ENCODE results near the gene FAM120A. TPM values are rescaled to one million over a fixed set of nuclear protein-coding genes. Genes with fewer than 3 reads are reported as not detected.

FAM120A gene
- total and polyA plus RNA-seq, 9 of the 15 experiments (the other 6 are each of a cell fraction or from before 2014, with no cell fraction given): 8.7 to 71.0 (median 42.2) TPM

GRCh38 chr9:93451849-93452709, 594 bp downstream of the FAM120A start (continued):
- TF ChIP-seq, protein P1, sequence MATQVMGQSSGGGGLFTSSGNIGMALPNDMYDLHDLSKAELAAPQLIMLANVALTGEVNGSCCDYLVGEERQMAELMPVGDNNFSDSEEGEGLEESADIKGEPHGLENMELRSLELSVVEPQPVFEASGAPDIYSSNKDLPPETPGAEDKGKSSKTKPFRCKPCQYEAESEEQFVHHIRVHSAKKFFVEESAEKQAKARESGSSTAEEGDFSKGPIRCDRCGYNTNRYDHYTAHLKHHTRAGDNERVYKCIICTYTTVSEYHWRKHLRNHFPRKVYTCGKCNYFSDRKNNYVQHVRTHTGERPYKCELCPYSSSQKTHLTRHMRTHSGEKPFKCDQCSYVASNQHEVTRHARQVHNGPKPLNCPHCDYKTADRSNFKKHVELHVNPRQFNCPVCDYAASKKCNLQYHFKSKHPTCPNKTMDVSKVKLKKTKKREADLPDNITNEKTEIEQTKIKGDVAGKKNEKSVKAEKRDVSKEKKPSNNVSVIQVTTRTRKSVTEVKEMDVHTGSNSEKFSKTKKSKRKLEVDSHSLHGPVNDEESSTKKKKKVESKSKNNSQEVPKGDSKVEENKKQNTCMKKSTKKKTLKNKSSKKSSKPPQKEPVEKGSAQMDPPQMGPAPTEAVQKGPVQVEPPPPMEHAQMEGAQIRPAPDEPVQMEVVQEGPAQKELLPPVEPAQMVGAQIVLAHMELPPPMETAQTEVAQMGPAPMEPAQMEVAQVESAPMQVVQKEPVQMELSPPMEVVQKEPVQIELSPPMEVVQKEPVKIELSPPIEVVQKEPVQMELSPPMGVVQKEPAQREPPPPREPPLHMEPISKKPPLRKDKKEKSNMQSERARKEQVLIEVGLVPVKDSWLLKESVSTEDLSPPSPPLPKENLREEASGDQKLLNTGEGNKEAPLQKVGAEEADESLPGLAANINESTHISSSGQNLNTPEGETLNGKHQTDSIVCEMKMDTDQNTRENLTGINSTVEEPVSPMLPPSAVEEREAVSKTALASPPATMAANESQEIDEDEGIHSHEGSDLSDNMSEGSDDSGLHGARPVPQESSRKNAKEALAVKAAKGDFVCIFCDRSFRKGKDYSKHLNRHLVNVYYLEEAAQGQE (IDR thresholded peaks at IDR 0.05; ENCODE audit: borderline replicate concordance): no peak
- TF ChIP-seq, protein P1 (CRISPR knock-in tag; IDR thresholded peaks at IDR 0.05; ENCODE audit: low read depth): no peak
- TF ChIP-seq HLTF (IDR thresholded peaks at IDR 0.05) (no peak), POLR2B (IDR thresholded peaks at IDR 0.05; ENCODE audit: low read depth, partially characterized antibody) (no peak), PCBP2 (IDR thresholded peaks at IDR 0.05; ENCODE audit: low read depth, low read length, poor library complexity, severe bottlenecking) (no peak), KAT7 (CRISPR knock-in tag; IDR thresholded peaks at IDR 0.05; ENCODE audit: borderline replicate concordance) (no peak), TEAD2 (tag; IDR thresholded peaks at IDR 0.05) (no peak), SMAD3 (CRISPR knock-in tag; conservative IDR thresholded peaks at IDR 0.05) (no peak), SRSF3 (IDR thresholded peaks at IDR 0.05; ENCODE audit: insufficient read depth, low read length) (0 out of 2 replicates have a peak, but pooled peaks have one; percentile 32), CREBBP (IDR thresholded peaks at IDR 0.05; ENCODE audit: low read depth, low read length) (no peak), RBFOX2 (IDR thresholded peaks at IDR 0.05; ENCODE audit: low read depth, low read length) (peak; percentile 75), FOS (IDR thresholded peaks at IDR 0.05; ENCODE audit: extremely low read depth, insufficient read length) (no peak), ZNF79 (CRISPR knock-in tag; IDR thresholded peaks at IDR 0.05; ENCODE audit: low read depth) (no peak), JUN (IDR thresholded peaks at IDR 0.05; ENCODE audit: borderline replicate concordance, low read depth, low read length) (no peak), JUN (CRISPR knock-in tag; IDR thresholded peaks at IDR 0.05; ENCODE audit: borderline replicate concordance) (0 out of 2 replicates have a peak, but pooled peaks have one; percentile 55), ZNF764 (CRISPR knock-in tag; IDR thresholded peaks at IDR 0.05; ENCODE audit: low read depth) (no peak), SNAPC5 (CRISPR knock-in tag; IDR thresholded peaks at IDR 0.05) (no peak), RBBP5 (IDR thresholded peaks at IDR 0.05; ENCODE audit: borderline replicate concordance, insufficient read depth, low read length, poor library complexity, severe bottlenecking) (peak; percentile 82), ELF4 (CRISPR knock-in tag; IDR thresholded peaks at IDR 0.05) (no peak), RBM17 (IDR thresholded peaks at IDR 0.05; ENCODE audit: borderline replicate concordance, low read depth, low read length) (no peak)
